Astrocyte (in vitro differentiated cells and primary cell): Measurements from ENCODE around the gene LHFPL2.

Experiments used
- CTCF ChIP-seq: IDR thresholded peaks from 2 replicates; pipeline ENCODE4 v1.5.1; 2011; ENCODE audit warnings: low read depth, mild to moderate bottlenecking, inconsistent platforms, low read length, moderate library complexity; ENCODE audit not compliant: insufficient read depth
- EZH2 ChIP-seq: IDR thresholded peaks from 2 replicates; pipeline ENCODE4 v1.6.1; 2012; ENCODE audit warnings: mild to moderate bottlenecking, low read length, inconsistent platforms; ENCODE audit not compliant: insufficient read depth

- TF ChIP-seq CTCF (no peak), EZH2 (no peak)
These were observed at the start of gene LHFPL2 for GRCh38 chr5:78648359-78649210.
